Testis (tissue), 2 donors: ENCODE measurements around the gene SOWAHB.

Experiments
- CTCF ChIP-seq, 3 experiments: fragments of 450-650 bp in 2 of 3; fragments of 200-600 bp in 1 of 3; sonication (generic) in 1 of 3; IDR thresholded peaks; one replicate each; pipeline ENCODE4 v1.5.1; 2016 to 2019; ENCODE audit warnings: antibody characterized with exemption in 3 of 3, mild to moderate bottlenecking in 2 of 3, moderate library complexity in 1 of 3
- POLR2A ChIP-seq: fragments of 450-650 bp; IDR thresholded peaks from one replicate; pipeline ENCODE4 v1.6.1; 2017; ENCODE audit warnings: antibody characterized with exemption, mild to moderate bottlenecking, moderate library complexity

GRCh38 chr4:76850010-76850441 is 47.9 kb downstream of the SOWAHB start:
- TF ChIP-seq CTCF (IDR thresholded peaks at IDR 0.05) (no peak), POLR2A (no peak)
